ENCODE results near the gene KRTAP23-1. TPM values are rescaled to one million over a fixed set of nuclear protein-coding genes. Genes with fewer than 3 reads are reported as not detected.

KRTAP23-1 gene
- total and polyA plus RNA-seq, 2 of the 4 experiments (the other 2 are of a cell fraction), result not detected

GRCh38 chr21:30337772-30338171 is 10.6 kb downstream of the KRTAP23-1 start:
- in situ Hi-C loops (cut with MboI; ENCODE audit: low sequenced_read_pairs), result no loop called here
- Histone ChIP-seq H3K27ac (ENCODE audit: insufficient read depth, low read length) (no peak overlapping the region), H3K79me1 (ENCODE audit: low read depth in 1 of 2, low read length in 2 of 2) (no peaks in the 10 kb centered on the region), H2AK9ac (replicated peaks; ENCODE audit: low read depth, low read length, poor library complexity) (no peak overlapping the region), H2AFZ (replicated peaks; ENCODE audit: low read length, poor library complexity) (no peak overlapping the region), H4K8ac (ENCODE audit: low read depth in 2 of 2, low read length in 2 of 2) (no peak overlapping the region), H3K56ac (ENCODE audit: extremely low read depth, insufficient read depth, low read length) (no peak overlapping the region), H3K9me1 (ENCODE audit: insufficient read depth, low read length) (no peaks in the 10 kb centered on the region), H3K23ac (ENCODE audit: low read depth, low read length) (no peak overlapping the region), H3K9me3 (ENCODE audit: control insufficient read depth, insufficient read depth, low read length) (peaks cover 13% of the 10 kb centered on the region), H2BK20ac (ENCODE audit: low read depth, low read length) (no peak overlapping the region), H3K14ac (replicated peaks; ENCODE audit: low read depth, low read length) (no peak overlapping the region), H3K36me3 (ENCODE audit: control insufficient read depth, insufficient read depth, low read length) (no peaks in the 10 kb centered on the region), H4K91ac (ENCODE audit: insufficient read depth, low read depth, low read length) (no peak overlapping the region), H3K27me3 (ENCODE audit: control insufficient read depth, insufficient read depth, low read length) (no peaks in the 10 kb centered on the region), H3K4ac (ENCODE audit: low read depth, low read length) (no peak overlapping the region), H3K4me3 (ENCODE audit: insufficient read depth, low read depth, low read length) (no peak overlapping the region), H2AK5ac (ENCODE audit: low read depth, low read length) (no peak overlapping the region), H3K18ac (ENCODE audit: low read depth, low read length) (no peak overlapping the region), H2BK15ac (ENCODE audit: low read depth, low read length) (no peak overlapping the region), H4K20me1 (ENCODE audit: insufficient read depth, low read length) (no peaks in the 10 kb centered on the region), H2BK5ac (ENCODE audit: low read depth, low read length, poor library complexity, severe bottlenecking) (no peak overlapping the region), H3K9ac (ENCODE audit: low read depth, low read length) (no peak overlapping the region), H3K4me2 (ENCODE audit: low read depth, low read length) (no peak overlapping the region), H2BK120ac (ENCODE audit: low read depth, low read length) (no peak overlapping the region), H3K4me1 (ENCODE audit: control insufficient read depth, insufficient read depth, low read length) (no peaks in the 10 kb centered on the region), H4K5ac (ENCODE audit: low read depth, low read length) (no peak overlapping the region)
- dilution Hi-C loops (cut with HindIII; ENCODE audit: low sequenced_read_pairs, unreplicated experiment), result no loop called here
- intact Hi-C loops (cut with micrococcal nuclease), result no loop called here
- no peak for DNase-seq
- no peak for ATAC-seq (ENCODE audit: low read depth)
- POLR2A ChIA-PET (ENCODE audit: unreplicated experiment), result no interaction called here
- CTCF ChIA-PET, result interaction anchor here (0.5 kb wide), 1 partner anchor 748 kb away, joined by 6 read pairs; no protein-coding TSS in a partner anchor
- BruUV-seq (replicated peaks), result no TSS peak
- TF ChIP-seq CEBPB (IDR thresholded peaks at IDR 0.05; ENCODE audit: low read depth, low read length), result no peak
- TF ChIP-seq CTCF (conservative IDR thresholded peaks at IDR 0.05; ENCODE audit: low read depth, low read length), result no peak
